Umbilical cord (tissue), 2 donors: Measurements from ENCODE around the gene NTM. TPM values are rescaled to one million over a fixed set of nuclear protein-coding genes. Genes with fewer than 3 reads are reported as not detected.

Experiments
- DNase-seq: peaks from one replicate; pipeline ENCODE4 v3.0.0-alpha.2; 2015; ENCODE audit warnings: low spot score
- total RNA-seq: library from RNA; depleted of rRNA; stranded (reverse); fragments of >200 nt; gene quantifications from one replicate; pipeline ENCODE4 v1.2.3, GENCODE V29; 2014; ENCODE audit warnings: low replicate concordance; ENCODE audit not compliant: insufficient read depth

The NTM gene
- total RNA-seq, 1 donor from 2014 or later = 8.9 TPM

GRCh38 chr11:131600628-131601027 lies 230.2 kb downstream of the NTM start:
- peak; percentile 50 for DNase-seq

- DNase-seq = no peak
Measured at GRCh38 chr11:131601586-131601985, 231.2 kb downstream of the NTM start.

- DNase-seq = no peak
Measured at GRCh38 chr11:131602431-131602830, 232.0 kb downstream of the NTM start.

- DNase-seq = peak; percentile 89
Measured at GRCh38 chr11:131606811-131607335, 236.5 kb downstream of the NTM start.

DNA sequence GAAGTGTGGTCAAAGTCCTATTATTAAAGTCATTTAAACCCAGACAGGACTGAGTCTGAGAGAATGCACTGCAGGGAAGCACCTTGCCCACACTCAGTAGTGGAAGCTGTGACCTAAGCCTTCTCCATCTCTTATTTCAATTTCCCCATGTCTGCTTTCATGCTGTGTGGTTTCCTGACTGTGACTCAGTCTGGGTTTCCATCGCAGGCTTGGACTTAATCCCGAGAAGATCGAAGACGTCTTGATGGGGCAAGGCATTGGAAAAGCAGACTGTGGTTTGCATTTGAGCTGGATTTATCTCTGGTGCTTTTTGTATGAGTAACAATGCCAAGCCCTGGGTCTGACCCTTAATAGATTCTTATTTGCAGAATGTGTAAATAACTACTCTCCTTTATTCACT lies 238.9 kb downstream of the NTM start:
- DNase-seq = peak; percentile 93

GRCh38 chr11:131609921-131610320 lies 239.5 kb downstream of the NTM start:
- DNase-seq = no peak

DNA sequence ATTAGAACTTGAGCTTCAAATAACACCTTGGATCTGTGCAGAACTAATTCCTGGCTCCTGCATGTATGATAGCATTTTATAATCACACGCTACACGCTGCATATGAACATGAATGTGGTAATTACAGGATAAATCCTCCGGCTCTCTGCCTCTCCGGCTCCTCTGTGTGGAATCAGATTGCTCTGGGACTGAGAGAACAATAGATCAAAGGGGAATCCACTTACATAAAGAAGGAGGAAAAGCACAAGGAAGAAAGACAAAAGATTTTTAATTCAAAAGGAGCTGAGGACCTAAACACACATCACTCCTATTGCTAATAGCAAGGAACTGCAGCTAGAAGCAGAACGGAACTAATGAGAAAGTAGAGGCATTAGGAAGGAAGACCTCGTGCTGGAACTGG lies 240.9 kb downstream of the NTM start:
- DNase-seq = no peak

DNA sequence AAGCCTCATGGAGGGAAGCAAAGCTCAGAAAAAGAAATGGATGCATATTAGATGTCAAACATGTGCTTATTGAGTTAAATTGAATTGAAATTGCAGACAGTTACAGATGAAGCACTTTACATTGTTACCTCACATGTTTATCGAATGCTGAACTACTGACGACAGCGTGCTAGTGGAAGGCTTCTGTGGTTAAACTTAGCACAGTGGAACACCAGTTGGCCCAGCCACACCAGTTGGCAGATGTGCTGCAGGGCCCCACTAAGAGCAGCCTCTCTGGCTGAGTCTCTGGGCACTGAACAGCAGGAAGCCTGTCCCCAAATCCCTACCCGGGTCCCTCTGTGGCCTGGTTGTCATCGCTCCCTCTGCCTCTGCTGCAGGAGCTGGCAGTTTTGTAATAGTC lies 242.1 kb downstream of the NTM start:
- no peak for DNase-seq

- peak; percentile 64 for DNase-seq
Measured at GRCh38 chr11:131614631-131615030, 244.2 kb downstream of the NTM start.

DNA sequence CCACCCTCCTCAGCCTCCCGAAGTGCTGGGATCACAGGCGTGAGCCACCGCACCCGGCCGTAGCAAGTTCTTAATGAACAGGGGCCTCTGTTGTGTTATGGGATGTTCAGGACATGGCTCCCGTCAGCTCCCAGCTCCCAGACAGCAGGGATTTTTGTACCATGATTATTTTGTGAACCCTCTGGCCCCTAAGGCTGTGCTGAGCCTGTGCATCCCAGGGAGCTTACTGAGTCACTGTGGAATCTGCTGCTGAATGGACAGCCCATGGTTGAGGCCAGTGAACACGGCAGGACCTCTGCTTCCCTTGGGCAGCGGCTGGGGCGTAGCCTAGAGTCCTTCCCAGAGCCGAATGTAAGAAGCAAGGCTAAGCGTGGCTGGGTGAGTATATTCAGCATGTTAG lies 245.2 kb downstream of the NTM start:
- peak; percentile 80 for DNase-seq

- DNase-seq = peak; percentile 89
Measured at GRCh38 chr11:131616481-131617140, 246.2 kb downstream of the NTM start.

DNA sequence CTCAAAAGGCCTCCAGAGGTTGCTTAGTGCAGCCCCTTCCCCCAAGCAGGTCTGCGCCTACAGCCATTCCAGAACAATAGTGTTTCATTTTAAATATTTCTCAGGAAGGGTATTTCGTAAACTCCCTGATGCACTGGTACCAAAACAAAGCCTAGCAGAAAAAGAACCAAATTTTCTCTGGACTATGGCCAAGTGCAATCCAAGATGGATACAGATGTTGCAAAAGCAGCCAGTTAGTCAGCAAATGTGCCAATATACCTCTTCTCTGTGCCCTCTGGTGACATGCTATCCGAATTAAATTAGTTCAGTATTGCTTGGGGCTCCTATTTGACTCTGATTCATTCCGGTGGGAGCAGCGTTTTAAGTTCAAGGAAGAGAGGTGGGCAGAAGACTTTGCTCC lies 247.8 kb downstream of the NTM start:
- peak; percentile 27 for DNase-seq

DNA sequence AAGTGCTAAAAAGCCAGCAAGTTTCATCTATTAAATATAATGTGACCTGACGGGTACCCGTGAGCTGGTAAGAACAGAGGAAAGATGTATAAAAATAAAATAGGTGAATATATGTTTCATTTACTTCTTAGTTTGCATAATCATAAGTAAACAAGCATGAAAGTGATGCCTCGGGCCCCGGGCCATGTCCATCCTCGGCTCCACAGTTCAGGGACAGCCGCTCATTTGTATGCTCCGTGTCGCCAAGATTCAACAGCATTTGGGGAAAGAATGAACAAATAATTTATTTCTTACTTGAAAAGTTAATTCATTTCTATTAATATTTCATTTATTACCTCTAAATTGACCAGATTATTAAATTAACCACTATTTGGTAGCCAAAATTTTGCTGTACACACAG lies 251.8 kb downstream of the NTM start:
- no peak for DNase-seq

GRCh38 chr11:131624531-131624930 lies 254.1 kb downstream of the NTM start:
- DNase-seq = no peak

DNA sequence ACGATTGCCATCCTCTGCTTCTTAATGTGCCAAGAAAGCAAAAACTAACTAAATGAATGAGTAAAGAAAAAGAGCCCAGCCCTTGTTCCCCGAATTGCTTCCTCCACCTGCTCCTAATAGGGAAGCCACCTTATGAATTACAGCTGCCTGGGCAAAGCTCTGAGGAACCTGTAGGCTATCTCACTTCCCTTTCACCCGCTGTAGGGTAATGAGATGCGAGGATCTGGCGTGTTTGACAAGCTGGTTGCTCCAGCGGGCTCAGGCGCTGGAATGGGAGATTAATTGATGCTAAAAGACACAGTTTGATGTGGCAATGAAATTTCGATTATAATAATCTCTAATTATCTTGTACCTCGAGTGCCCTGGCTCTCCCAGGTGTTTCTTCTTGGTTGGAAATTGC lies 256.4 kb downstream of the NTM start:
- no peak for DNase-seq

- DNase-seq = no peak
Measured at GRCh38 chr11:131628739-131629138, 258.3 kb downstream of the NTM start.

DNA sequence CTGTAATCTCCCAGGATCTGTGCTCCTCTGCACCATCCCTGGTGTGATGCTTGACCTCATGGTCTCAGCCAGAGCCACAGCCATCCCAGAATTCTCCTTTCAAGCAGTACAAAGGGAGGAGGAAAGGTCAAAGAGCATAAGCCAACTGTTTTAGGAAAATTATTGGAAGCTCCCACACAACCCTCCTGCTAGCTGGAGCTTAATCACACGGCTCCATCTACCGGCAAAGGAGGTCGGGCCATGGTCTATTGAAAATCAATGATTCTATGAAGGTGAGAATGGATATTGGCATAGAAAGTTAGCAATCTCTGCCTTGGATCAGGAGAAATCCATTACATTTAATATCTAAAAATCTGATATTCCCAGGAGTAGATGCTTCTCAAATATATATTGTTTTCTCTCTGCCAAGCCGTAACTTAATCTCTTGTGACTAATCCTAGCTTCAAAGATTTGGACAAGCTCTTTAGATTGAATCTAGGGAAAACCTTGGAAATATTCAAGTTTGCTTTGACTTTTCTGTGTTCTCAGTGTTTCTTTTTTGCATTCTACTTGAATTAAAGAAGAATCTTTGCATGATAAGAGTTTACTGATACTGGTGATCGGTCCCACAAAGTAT lies 259.6 kb downstream of the NTM start:
- peak; percentile 49 for DNase-seq

GRCh38 chr11:131632971-131633370 lies 262.6 kb downstream of the NTM start:
- no peak for DNase-seq

DNA sequence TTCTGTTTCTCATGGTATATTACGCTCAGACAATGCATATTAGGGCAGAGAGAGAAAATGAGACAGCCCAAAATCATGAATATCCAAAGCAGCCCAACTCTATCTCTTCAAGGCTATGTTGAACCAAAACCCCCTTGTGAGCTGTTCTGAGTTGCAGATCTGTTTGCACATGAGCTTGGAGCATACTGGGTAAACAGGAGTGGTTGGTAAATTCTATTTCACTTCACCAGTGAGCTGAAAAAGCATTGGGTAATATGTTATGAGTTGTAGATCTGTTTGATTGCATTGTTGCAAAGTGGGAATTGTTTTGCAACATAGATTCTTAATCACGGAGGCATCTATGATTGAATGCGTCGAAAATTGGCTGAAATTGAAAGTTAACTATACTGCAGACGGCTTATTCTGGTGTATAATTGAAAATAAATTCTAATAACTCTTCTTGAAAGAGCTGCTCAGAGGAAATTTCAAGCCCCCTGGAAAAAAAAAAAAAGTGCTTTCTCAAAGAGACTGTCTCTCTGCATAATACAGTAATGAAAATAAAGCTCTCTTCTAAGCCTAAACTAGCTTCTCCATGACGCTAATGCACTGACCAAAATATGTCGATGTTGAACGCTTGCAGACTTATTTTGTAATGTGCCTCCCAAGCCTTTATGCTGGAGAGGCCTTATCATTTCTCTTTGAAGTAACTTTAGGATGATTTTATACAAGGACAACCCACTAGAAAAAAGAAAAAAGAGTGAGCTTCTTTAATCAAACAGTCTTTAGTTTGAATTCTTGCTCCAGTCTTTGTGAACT lies 263.7 kb downstream of the NTM start:
- peak; percentile 96 for DNase-seq

- DNase-seq = peak; percentile 29
Measured at GRCh38 chr11:131637469-131638175, 267.2 kb downstream of the NTM start.

DNA sequence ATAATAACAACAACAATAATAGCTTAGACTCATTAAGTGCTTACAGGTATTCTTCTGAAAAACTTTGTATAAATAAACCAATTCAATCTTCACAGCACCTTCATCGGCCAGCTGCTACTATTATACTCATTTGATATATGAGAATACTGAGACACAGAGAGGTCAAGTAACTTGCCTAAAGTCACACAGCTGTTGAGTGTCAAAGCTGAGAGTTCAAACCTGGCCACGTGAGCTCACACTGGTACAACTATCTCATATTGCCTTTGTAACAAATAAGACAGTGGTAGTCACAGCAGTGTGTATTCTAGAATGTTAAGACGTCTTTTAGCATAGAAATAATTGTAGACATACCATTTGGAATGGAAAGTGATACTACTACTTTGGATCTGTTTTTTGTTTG lies 268.5 kb downstream of the NTM start:
- no peak for DNase-seq

DNA sequence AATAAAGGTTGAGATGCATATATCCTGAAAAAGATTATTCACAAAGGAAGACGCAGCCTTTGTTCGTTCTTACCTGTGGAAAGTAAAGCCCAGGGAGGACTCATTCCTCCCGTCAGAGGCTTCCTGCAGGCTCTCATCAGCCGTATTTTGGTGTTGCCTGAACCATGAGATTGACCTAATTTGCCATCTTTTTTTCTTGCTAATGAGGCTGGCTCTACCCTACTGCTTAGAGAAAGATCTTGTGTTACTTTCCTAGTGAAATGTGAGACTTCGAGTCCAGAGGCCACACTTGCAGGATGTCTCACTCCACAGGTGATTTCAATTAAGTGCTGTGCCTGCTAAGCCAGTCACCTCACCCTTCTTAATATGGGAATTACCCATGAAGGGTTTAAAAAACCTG lies 269.9 kb downstream of the NTM start:
- DNase-seq = no peak
